Measurements from ENCODE around the gene HIC1. TPM values are rescaled to one million over a fixed set of nuclear protein-coding genes. Genes with fewer than 3 reads are reported as not detected.

Gene HIC1
- total and polyA plus RNA-seq, 2 experiments from 2014 or later = 0.17 to 0.26 TPM

GRCh38 chr17:2074919-2075318 is 20.0 kb downstream of the HIC1 start:
- Histone ChIP-seq H3K27ac (ENCODE audit: low read depth) (no peak overlapping the region), H3K4me2 (no peak overlapping the region), H3F3A (replicated peaks; ENCODE audit: low read depth) (no peaks in the 10 kb centered on the region; the same call in 1 of the 2 replicates), H2AFZ (no peak overlapping the region), H3K79me2 (replicated peaks; ENCODE audit: insufficient read depth) (no peaks in the 10 kb centered on the region), H3K9me2 (ENCODE audit: insufficient read depth) (no peaks in the 10 kb centered on the region), H3K36me3 (ENCODE audit: insufficient read depth) (no peaks in the 10 kb centered on the region), H3K4me1 (ENCODE audit: insufficient read depth) (peaks cover 19% of the 10 kb centered on the region), H4K20me1 (replicated peaks; ENCODE audit: insufficient read depth) (no peaks in the 10 kb centered on the region; the same call in 1 of the 2 replicates), H3K27me3 (ENCODE audit: insufficient read depth) (no peaks in the 10 kb centered on the region), H3K4me3 (no peak overlapping the region)
- no peak for TF ChIP-seq EZH2 (IDR thresholded peaks at IDR 0.05; ENCODE audit: low read depth, unreplicated experiment)
- no peak for TF ChIP-seq JUNB (IDR thresholded peaks at IDR 0.05; ENCODE audit: unreplicated experiment)
- no peak for TF ChIP-seq ZNF114 (CRISPR knock-in tag; IDR thresholded peaks at IDR 0.05)
- TF ChIP-seq REST (IDR thresholded peaks at IDR 0.05; ENCODE audit: unreplicated experiment) = no peak
- TF ChIP-seq POLR2AphosphoS5 (IDR thresholded peaks at IDR 0.05; ENCODE audit: low read depth) = no peak
- no peak for TF ChIP-seq STAT1 (IDR thresholded peaks at IDR 0.05; ENCODE audit: unreplicated experiment)
- TF ChIP-seq EZH2phosphoT487 (IDR thresholded peaks at IDR 0.05; ENCODE audit: unreplicated experiment) = no peak
- no peak for TF ChIP-seq ZNF462 (CRISPR knock-in tag; IDR thresholded peaks at IDR 0.05)
- no peak for TF ChIP-seq CREB1 (CRISPR knock-in tag; IDR thresholded peaks at IDR 0.05; ENCODE audit: low read depth)
- TF ChIP-seq CTCF (conservative IDR thresholded peaks at IDR 0.05; ENCODE audit: low read depth in 2 of 2) = no peak
- Mint-ChIP-seq H3K9me3 (no peaks in the 10 kb centered on the region), H3K36me3 (ENCODE audit: low read depth) (peaks cover 12% of the 10 kb centered on the region), H3K27me3 (ENCODE audit: insufficient read depth, low read depth, poor library complexity) (peaks cover 15% of the 10 kb centered on the region), H3K27ac (no peak overlapping the region), H3K4me1 (peaks cover 29% of the 10 kb centered on the region), H3K4me3 (no peak overlapping the region)
- DNase-seq (ENCODE audit: low spot score) (no peak), ATAC-seq (peak; percentile 10)

Measured in GM23338 (cell line).